ENCODE measurements around the gene MLN.

DNA sequence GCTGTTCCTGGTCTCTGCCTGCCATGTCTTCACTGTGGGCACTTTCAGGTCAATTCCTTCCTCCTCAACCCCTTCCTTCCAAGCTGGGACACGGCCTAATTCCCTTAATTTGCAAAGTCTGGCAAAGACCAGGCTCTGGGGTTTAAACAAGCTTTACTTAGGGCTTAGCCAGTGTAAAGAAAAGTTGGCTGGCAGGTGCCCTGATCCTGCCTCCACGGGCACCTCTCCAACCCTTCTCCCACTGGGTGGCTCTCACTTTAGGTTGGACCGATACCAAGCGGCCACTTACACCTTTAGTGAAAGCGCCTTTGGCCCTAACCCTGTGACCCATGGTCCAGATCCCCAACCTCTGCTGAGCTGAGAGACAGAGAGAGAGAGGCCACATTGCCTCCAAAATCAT is 13.7 kb upstream of the MLN start:
- TF ChIP-seq POLR2A (IDR thresholded peaks at IDR 0.05) (no peak), POLR2AphosphoS5 (IDR thresholded peaks at IDR 0.05) (no peak), EP300 (IDR thresholded peaks at IDR 0.05) (no peak)
- TF ChIP-seq, protein P1, sequence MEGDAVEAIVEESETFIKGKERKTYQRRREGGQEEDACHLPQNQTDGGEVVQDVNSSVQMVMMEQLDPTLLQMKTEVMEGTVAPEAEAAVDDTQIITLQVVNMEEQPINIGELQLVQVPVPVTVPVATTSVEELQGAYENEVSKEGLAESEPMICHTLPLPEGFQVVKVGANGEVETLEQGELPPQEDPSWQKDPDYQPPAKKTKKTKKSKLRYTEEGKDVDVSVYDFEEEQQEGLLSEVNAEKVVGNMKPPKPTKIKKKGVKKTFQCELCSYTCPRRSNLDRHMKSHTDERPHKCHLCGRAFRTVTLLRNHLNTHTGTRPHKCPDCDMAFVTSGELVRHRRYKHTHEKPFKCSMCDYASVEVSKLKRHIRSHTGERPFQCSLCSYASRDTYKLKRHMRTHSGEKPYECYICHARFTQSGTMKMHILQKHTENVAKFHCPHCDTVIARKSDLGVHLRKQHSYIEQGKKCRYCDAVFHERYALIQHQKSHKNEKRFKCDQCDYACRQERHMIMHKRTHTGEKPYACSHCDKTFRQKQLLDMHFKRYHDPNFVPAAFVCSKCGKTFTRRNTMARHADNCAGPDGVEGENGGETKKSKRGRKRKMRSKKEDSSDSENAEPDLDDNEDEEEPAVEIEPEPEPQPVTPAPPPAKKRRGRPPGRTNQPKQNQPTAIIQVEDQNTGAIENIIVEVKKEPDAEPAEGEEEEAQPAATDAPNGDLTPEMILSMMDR (IDR thresholded peaks at IDR 0.05) = no peak

All from suprapubic skin (tissue), 4 donors.